GM18511 (cell line): ENCODE results near the gene DAP.
"Not testable (repeated sequence)": the region's sequence is repeated elsewhere in the genome, so short reads cannot be mapped to it uniquely, and the experiment has no call there.

Source experiments
- ATAC-seq: cut with Tn5 transposase; IDR thresholded peaks from one replicate; pipeline ENCODE4 v1.9.1; 2021; ENCODE audit warnings: mild to moderate bottlenecking, moderate library complexity; ENCODE audit not compliant: unreplicated experiment

DAP gene

DNA sequence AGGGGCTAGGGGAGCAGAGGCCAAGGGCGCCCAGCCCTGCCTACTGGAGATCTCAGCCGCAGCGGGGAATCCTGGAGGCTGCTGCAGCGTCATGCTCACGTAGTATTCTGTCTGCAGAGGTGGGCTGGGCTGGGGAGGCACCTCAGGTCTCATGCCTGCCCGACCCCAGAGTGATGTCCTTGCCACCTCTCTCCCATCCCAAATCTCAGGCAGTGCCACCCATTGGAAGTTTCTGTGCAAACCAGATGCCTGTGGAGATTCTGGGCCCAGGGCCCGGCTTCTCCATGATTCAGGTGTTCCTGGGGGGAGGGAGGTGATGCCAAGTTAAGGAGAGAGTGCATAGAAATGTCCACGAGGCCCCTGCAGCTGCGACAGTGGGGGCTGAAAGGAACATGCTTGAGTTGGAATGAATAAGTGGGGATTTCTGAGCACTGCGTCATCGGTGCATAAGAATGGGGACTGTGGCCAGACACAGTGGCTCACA is 125.1 kb downstream of the DAP start:
- no peak for ATAC-seq

DNA sequence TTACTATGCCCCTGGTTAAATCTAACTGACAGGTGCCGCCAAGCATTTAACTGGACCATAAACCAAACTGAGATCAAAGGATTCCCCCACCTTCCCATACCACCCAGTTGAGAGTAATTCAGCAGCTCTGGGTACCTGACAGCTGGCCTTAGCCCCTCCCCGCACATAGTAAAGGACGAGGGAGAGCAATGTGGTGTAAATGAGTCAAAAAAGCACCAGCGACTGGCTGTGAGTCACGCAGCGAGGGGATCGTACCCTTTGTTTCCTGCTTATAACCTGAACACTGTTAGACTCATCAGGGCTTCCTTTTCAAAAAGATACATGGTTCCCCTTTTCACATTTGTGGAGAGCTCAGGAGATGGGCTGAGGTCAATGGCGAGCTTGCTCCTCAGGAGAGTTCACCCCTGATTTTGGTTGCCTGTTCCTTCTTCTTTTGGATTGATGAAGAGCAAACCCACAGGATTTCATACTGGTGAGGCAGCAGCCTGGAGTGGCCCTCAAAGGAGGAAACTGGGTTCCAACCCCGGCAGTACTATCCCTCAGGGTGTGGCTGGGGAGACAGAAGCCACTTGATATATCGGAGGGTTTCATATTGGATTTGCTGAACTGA is 125.7 kb downstream of the DAP start:
- ATAC-seq, result peak; percentile 75

DNA sequence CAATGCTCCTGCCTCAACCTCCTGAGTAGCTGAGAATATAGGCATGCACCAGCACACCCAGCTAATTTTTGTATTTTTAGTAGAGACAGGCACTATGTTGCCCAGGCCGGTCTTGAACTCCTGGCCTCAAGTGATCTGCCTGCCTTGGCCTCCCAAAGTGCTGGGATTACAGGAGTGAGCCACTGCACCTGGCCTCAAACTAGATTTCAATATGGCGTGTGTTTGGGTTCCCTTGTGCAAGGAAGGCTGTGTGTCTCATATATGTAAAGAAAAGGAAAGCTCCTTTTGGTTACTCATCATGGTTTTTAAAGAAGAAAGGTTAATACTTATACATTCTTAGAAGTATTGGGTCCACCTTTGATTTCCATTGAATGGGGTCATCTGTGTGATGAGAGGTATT is 126.5 kb downstream of the DAP start:
- no peak for ATAC-seq

- no peak for ATAC-seq
Measured at GRCh38 chr5:10634050-10634449, 127.0 kb downstream of the DAP start.

- no peak for ATAC-seq
Measured at GRCh38 chr5:10633271-10634049, 127.6 kb downstream of the DAP start.

GRCh38 chr5:10632110-10632761 is 128.8 kb downstream of the DAP start:
- ATAC-seq, result peak; percentile 40

DNA sequence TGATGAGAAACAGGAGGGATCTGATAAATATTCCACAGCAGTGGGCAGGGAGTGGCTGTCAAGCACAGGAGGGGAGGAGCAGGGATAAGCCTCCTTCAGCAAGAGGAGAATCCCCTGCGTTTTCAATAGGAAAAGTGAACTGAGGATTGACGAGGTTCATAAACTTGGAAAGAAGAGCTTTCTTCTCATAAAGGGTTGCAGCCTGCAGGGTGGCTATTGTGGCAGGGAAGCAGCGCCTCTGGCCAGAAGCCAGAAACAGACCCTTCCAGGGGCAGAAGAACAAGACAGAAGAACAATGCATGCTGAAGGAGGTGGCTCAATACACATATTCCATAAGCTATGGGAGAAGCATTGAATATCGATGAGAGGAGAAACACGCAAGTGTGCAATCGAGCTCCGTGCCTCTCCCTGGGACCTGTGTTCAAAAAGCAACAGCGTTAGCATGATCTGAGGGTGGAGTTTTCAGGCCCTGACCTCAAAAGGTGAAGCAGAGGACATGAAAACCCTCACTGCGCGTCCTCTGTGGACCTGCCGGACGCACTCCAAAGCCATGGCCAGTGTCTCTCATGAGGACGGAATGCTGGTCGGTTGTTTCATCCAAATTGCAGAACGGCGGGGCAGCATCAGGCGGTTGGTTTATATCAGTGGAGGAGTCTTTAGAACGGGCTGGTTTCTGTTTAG is 129.6 kb downstream of the DAP start:
- peak; percentile 8 for ATAC-seq

- not testable (repeated sequence) for ATAC-seq
Measured at GRCh38 chr5:10630744-10631143, 130.3 kb downstream of the DAP start.

- ATAC-seq, result no peak
Measured at GRCh38 chr5:10630126-10630525, 130.9 kb downstream of the DAP start.

DNA sequence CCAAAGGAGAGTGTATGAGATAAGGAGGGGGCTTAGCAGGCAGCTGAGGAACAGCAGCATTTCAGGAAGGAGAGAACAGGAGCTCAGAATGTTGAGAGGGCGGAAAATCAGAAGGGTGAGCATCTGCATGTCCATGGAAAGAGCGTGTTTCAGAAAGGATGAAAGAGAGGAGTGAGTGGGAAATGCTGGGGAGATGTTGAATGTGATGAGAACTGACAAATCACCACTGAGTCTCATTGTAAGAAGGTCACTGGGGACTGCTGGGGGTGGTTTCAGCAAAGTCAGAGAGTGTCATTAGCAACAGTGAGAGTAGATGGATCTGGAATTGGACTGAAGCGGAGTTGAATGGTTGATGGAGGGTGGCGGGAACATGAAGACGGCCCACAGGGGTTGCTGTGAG is 131.4 kb downstream of the DAP start:
- no peak for ATAC-seq
